Measurements from ENCODE around the gene SLC38A5. TPM values are rescaled to one million over a fixed set of nuclear protein-coding genes. Genes with fewer than 3 reads are reported as not detected.
A peak's percentile ranks its signal among the peaks of the same experiment; 100 is the strongest.
"Not testable (repeated sequence)": the region's sequence is repeated elsewhere in the genome, so short reads cannot be mapped to it uniquely, and the experiment has no call there.

Gene SLC38A5
- 10 to 100 TPM in 4 of 7 donors, 1 to 10 TPM in 3; 6.2 to 26.0 (median 13.6) TPM for total RNA-seq
- polyA plus RNA-seq: 10 to 100 TPM in 1 of 2 donors, 1 to 10 TPM in 1; 8.3 to 10.7 TPM
- long read RNA-seq, donor 1, transcript SLC38A5-210 (16 exons, 2,659 nt): major isoform, 62 of 105 reads
- long read RNA-seq, donor 1, partial matches to known transcripts: 7 of 105 reads
- long read RNA-seq, donor 1, other reads (novel, unspliced or antisense): 36 of 105 reads
- long read RNA-seq, donor 2: 0 reads
- long read RNA-seq, donor 3, transcript SLC38A5-210 (16 exons, 2,659 nt): major isoform, 7 of 23 reads
- long read RNA-seq, donor 3, partial matches to known transcripts: 0 of 23 reads
- long read RNA-seq, donor 3, other reads (novel, unspliced or antisense): 13 of 23 reads

DNA sequence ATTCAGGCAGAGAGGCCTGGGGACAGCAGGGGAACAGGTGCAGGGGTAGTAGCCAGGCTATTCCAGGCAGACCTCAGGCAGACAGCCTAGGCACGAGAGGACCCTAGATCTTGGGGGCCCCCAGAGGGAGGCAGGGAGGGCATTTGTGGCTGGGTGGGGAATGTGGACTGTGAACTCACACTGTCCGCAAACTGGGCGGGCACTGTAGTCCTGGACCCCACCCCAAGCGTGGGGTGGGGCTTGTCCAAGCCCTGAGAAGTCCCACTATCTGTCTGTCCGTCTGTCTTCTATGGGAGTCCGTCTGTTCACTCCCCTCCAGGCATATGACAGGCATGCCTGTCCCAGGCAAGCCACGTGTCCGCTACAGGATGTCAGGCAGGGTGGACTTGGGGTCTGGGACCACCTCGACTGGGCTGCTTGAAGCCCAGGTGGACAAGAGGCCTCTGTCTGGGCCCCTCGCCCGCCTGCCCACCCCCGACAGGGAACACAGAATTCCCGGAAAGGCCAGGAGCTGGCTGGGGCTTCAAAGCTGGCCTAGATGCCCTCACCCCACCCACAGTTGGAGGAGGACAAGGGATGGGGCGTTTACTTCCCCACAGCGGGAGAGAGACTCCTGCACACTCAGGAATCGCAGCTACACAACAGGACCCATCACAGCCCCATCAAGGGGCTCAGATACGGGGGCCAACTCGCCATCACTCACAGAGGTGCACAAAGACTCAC lies at the start of gene SLC38A5:
Gene SLC38A5, minus strand, starts transcription at position 151 of the 723 bp plus-strand sequence. CDS start 2,336 bp downstream, outside the sequence.
- Histone ChIP-seq H3K4me3 (peak within 1 kb of the TSS; percentile 12), H3K9me3 (no peaks in the 10 kb centered on the region), H3K27ac (no peak within 1 kb of the TSS), H3K4me1 (ENCODE audit: insufficient read depth) (no peaks in the 10 kb centered on the region), H3K36me3 (no peaks in the 10 kb centered on the region), H3K27me3 (no peaks in the 10 kb centered on the region)
- WGBS, 3 donors: 72 to 80% (median 74%) methylated on average over 18 of the region's 18 CpGs
- no peak for DNase-seq
- intact Hi-C loops (cut with DNase I): no loop called here
- TF ChIP-seq EP300 (IDR thresholded peaks at IDR 0.05) (no peak), POLR2A (IDR thresholded peaks at IDR 0.05) (no peak)
- TF ChIP-seq, protein P1, sequence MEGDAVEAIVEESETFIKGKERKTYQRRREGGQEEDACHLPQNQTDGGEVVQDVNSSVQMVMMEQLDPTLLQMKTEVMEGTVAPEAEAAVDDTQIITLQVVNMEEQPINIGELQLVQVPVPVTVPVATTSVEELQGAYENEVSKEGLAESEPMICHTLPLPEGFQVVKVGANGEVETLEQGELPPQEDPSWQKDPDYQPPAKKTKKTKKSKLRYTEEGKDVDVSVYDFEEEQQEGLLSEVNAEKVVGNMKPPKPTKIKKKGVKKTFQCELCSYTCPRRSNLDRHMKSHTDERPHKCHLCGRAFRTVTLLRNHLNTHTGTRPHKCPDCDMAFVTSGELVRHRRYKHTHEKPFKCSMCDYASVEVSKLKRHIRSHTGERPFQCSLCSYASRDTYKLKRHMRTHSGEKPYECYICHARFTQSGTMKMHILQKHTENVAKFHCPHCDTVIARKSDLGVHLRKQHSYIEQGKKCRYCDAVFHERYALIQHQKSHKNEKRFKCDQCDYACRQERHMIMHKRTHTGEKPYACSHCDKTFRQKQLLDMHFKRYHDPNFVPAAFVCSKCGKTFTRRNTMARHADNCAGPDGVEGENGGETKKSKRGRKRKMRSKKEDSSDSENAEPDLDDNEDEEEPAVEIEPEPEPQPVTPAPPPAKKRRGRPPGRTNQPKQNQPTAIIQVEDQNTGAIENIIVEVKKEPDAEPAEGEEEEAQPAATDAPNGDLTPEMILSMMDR (IDR thresholded peaks at IDR 0.05): no peak

GRCh38 chrX:48519481-48519880 lies 49.4 kb upstream of the SLC38A5 start:
- H3K36me3 ChIP-seq; H3K9me3 ChIP-seq; intact Hi-C loops (cut with DNase I); H3K27me3 ChIP-seq; H3K4me1 ChIP-seq (ENCODE audit: insufficient read depth); H3K4me3 ChIP-seq; H3K27ac ChIP-seq; DNase-seq: not testable (repeated sequence)
- 61 to 82% (median 82%) methylated on average over 4 of the region's 4 CpGs for WGBS, 3 donors

DNA sequence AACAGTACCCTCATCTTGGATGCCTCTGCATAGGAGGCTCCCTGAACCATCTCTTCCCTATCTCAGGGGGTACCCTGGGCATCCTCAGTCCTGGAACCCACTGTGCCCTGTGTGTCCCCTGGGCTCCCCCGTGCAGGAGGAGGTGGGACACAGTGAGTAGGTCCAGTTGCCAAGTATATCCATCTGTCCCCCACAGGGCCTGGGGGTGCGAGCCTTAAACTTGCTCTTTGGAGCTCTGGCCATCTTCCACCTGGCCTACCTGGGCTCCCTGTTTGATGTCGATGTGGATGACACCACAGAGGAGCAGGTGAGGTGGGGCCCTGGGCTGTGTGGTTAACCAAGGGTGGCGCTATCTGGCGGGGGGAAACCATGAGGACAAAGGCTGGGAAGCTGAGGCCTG lies 46.9 kb upstream of the SLC38A5 start:
- WGBS, 3 donors: 72 to 78% (median 73%) methylated on average over 5 of the region's 5 CpGs
- Histone ChIP-seq H3K4me1 (ENCODE audit: insufficient read depth) (no peaks in the 10 kb centered on the region), H3K36me3 (no peaks in the 10 kb centered on the region), H3K27me3 (no peaks in the 10 kb centered on the region), H3K9me3 (no peaks in the 10 kb centered on the region), H3K4me3 (no peak overlapping the region), H3K27ac (no peak overlapping the region)
- TF ChIP-seq, protein P1 (IDR thresholded peaks at IDR 0.05): no peak
- no peak for TF ChIP-seq POLR2A (IDR thresholded peaks at IDR 0.05)
- TF ChIP-seq EP300 (IDR thresholded peaks at IDR 0.05): no peak
- intact Hi-C loops (cut with DNase I): no loop called here
- no peak for DNase-seq

DNA sequence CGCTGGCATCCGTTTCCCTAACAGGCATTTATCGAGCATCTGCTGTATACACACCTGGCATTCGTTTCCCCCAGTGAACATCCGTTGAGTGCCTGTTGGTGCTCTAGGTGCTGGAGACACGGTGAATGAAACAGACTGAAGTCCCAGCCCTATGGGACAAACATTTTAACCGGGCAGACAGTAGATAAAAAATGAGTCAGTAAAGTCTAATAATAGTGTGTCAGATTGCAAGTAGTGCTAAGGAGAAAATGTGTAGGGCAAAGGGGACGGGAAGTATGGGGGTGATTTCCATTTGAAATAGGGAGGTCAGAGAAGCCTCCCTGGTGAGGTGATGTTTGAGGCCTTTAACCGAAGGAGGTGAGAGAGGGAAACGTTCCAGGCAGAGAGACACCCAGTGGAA lies 46.2 kb upstream of the SLC38A5 start:
- intact Hi-C loops (cut with DNase I): no loop called here
- 76 to 82% (median 76%) methylated on average over 10 of the region's 10 CpGs for WGBS, 3 donors
- no peaks in the 10 kb centered on the region for H3K4me1 ChIP-seq (ENCODE audit: insufficient read depth)

More for the DNA sequence above, 46.2 kb upstream of the SLC38A5 start:
- Histone ChIP-seq H3K36me3 (no peaks in the 10 kb centered on the region), H3K27me3 (no peaks in the 10 kb centered on the region), H3K9me3 (no peaks in the 10 kb centered on the region), H3K4me3 (no peak overlapping the region), H3K27ac (no peak overlapping the region)
- TF ChIP-seq, protein P1 (IDR thresholded peaks at IDR 0.05): no peak
- no peak for TF ChIP-seq EP300 (IDR thresholded peaks at IDR 0.05)
- TF ChIP-seq POLR2A (IDR thresholded peaks at IDR 0.05): no peak
- DNase-seq: no peak
